ENCODE data around the gene KLK12.

Gene KLK12

DNA sequence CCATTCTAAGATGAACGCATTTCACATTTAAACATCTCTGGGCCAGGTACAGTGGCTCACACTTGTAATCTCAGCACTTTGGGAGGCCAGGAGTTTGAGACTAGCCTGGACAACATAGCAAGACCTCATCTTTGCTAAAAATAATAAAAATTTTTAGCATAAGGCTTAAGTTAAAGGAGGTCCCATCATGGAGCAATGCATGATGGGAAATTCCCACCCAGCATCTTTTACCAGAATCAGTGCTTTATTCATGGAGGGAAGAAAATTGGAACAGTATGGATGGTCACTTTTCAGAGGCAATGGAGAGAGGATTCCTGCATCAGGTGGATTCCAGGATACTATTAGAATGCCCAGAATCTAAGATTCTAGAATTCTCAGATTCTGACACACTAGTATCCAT, 29.6 kb downstream of the KLK12 start:
- WGBS, 2 experiments, result 90 to 97% methylated on average over 1 of the region's 1 CpG
- Histone ChIP-seq H3K4me3 (ENCODE audit: insufficient read depth, low read depth, low read length) (no peak overlapping the region), H3K36me3 (ENCODE audit: control insufficient read depth, insufficient read depth, low read length) (no peaks in the 10 kb centered on the region)

DNA sequence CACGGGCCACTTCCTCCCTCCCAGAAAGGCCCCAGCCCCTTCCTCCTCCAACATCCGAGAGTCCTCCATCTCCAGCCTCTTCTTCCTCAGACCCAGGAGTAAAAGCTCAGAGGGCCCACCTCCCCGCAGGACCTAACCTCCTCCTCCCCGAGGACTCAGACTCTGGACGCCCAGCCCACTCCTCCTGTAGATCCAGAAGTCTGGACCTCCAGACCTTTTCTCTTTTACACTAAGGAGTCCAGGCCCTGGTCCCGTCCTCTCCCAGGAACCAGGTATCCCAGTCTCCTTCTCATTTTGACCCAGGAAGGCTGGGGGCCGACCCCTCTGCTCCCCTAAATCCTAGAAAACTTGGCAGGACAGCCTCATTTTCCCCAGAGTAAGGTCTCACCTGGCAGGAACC, 31.5 kb downstream of the KLK12 start:
- Histone ChIP-seq H3K27ac (ENCODE audit: insufficient read depth, low read depth, low read length, poor library complexity, severe bottlenecking) (no peak overlapping the region), H3K9me3 (ENCODE audit: control insufficient read depth, low read length) (no peaks in the 10 kb centered on the region), H3K4me1 (ENCODE audit: control insufficient read depth, insufficient read depth, low read length) (peaks cover 3% of the 10 kb centered on the region), H3K36me3 (ENCODE audit: control insufficient read depth, insufficient read depth, low read length) (no peaks in the 10 kb centered on the region), H3K4me3 (ENCODE audit: insufficient read depth, low read depth, low read length) (no peak overlapping the region), H3K27me3 (ENCODE audit: control insufficient read depth, insufficient read depth, low read length, poor library complexity, severe bottlenecking) (no peaks in the 10 kb centered on the region)
- whole genome bisulfite sequencing, 2 experiments, result 90 to 92% methylated on average over 7 of the region's 7 CpGs

More for the DNA sequence above, 29.6 kb downstream of the KLK12 start:
- Histone ChIP-seq H3K9me3 (ENCODE audit: control insufficient read depth, low read length) (no peaks in the 10 kb centered on the region), H3K27ac (ENCODE audit: insufficient read depth, low read depth, low read length, poor library complexity, severe bottlenecking) (no peak overlapping the region), H3K27me3 (ENCODE audit: control insufficient read depth, insufficient read depth, low read length, poor library complexity, severe bottlenecking) (no peaks in the 10 kb centered on the region), H3K4me1 (ENCODE audit: control insufficient read depth, insufficient read depth, low read length) (peaks cover 3% of the 10 kb centered on the region)

DNA sequence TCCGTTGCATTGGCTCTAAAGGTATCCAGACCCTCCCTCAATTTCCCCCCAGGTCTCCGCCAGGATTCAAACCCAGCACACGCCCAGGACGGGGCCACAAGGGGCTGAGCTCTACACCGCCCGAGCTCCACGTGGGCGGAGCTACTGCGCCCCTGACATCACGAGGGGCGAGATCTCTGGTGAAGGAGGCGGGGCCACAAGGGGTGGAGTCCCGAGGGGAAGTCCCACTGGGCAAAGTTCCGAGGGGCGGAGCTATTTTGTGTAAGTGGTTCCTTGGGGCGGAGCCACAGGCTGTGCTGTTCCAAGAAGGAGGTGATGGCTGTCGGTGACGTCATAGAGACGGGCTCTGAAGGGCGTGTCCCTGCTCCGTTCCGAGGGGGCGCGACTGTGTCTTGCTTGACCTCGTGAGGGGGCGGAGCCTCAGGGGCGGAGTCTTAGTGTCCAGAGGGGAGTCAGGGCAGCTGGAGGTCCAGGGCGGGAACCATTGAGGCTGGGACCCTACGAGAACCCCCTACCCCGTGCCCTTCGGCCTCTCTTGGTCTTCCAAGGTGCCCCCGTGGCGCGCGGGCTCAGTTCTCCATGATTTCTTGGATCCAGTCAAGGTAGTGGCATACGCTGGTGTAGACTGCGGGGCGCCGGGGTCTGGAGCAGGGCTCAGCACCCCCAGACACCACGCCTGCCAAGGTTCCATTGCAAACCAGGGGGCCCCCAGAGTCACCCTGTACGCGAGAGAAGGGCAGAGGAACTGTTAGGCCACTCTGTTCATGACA, 32.1 kb downstream of the KLK12 start:
- H3K4me1 ChIP-seq (ENCODE audit: control insufficient read depth, insufficient read depth, low read length), result peaks cover 3% of the 10 kb centered on the region
- H3K9me3 ChIP-seq (ENCODE audit: control insufficient read depth, low read length), result no peaks in the 10 kb centered on the region
- H3K4me3 ChIP-seq (ENCODE audit: insufficient read depth, low read depth, low read length), result no peak overlapping the region
- H3K27me3 ChIP-seq (ENCODE audit: control insufficient read depth, insufficient read depth, low read length, poor library complexity, severe bottlenecking), result no peaks in the 10 kb centered on the region
- H3K27ac ChIP-seq (ENCODE audit: insufficient read depth, low read depth, low read length, poor library complexity, severe bottlenecking), result no peak overlapping the region
- WGBS, 2 experiments, result 94% methylated on average over 42 of the region's 42 CpGs
- H3K36me3 ChIP-seq (ENCODE audit: control insufficient read depth, insufficient read depth, low read length), result no peaks in the 10 kb centered on the region

GRCh38 chr19:51002089-51002532, 32.7 kb downstream of the KLK12 start:
- Histone ChIP-seq H3K9me3 (ENCODE audit: control insufficient read depth, low read length) (no peaks in the 10 kb centered on the region), H3K4me3 (ENCODE audit: insufficient read depth, low read depth, low read length) (no peak overlapping the region), H3K27ac (ENCODE audit: insufficient read depth, low read depth, low read length, poor library complexity, severe bottlenecking) (no peak overlapping the region), H3K36me3 (ENCODE audit: control insufficient read depth, insufficient read depth, low read length) (no peaks in the 10 kb centered on the region), H3K27me3 (ENCODE audit: control insufficient read depth, insufficient read depth, low read length, poor library complexity, severe bottlenecking) (no peaks in the 10 kb centered on the region), H3K4me1 (ENCODE audit: control insufficient read depth, insufficient read depth, low read length) (peaks cover 3% of the 10 kb centered on the region)
- 76 to 78% methylated on average over 12 of the region's 12 CpGs for WGBS, 2 experiments

DNA sequence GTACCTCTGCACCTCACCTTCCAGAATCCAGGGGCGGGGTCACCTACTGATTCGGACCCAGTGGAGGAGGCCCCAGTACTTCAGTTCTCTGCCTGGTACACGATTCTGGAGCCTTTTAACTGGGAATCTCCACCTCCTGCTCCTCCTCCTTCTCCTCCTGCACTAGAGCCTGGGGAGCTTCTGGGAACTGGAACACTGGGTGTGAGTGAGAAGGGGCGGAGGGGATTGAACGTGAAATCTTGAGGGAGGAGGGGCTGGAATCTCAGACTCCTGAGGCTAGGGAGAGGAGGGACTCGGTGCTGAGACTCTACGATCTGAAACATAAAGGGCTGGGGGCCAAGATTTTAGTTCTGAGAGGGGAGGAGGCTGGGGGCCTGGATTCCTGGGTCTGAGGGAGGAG, 33.3 kb downstream of the KLK12 start, which contains the start of gene KLK8:
TSS of gene KLK8 (minus strand) at position 90 of the 400 bp plus-strand sequence. CDS start 437 bp downstream, outside the sequence.
- Histone ChIP-seq H3K36me3 (ENCODE audit: control insufficient read depth, insufficient read depth, low read length) (no peaks in the 10 kb centered on the region), H3K27me3 (ENCODE audit: control insufficient read depth, insufficient read depth, low read length, poor library complexity, severe bottlenecking) (no peaks in the 10 kb centered on the region), H3K4me1 (ENCODE audit: control insufficient read depth, insufficient read depth, low read length) (peaks cover 3% of the 10 kb centered on the region), H3K9me3 (ENCODE audit: control insufficient read depth, low read length) (no peaks in the 10 kb centered on the region), H3K27ac (ENCODE audit: insufficient read depth, low read depth, low read length, poor library complexity, severe bottlenecking) (no peak within 1 kb of the TSS), H3K4me3 (ENCODE audit: insufficient read depth, low read depth, low read length) (no peak within 1 kb of the TSS)
- WGBS, 2 experiments, result 60% methylated on average over 6 of the region's 7 CpGs

GRCh38 chr19:51000981-51001380, 33.8 kb downstream of the KLK12 start:
- peaks cover 3% of the 10 kb centered on the region for H3K4me1 ChIP-seq (ENCODE audit: control insufficient read depth, insufficient read depth, low read length)
- H3K27ac ChIP-seq (ENCODE audit: insufficient read depth, low read depth, low read length, poor library complexity, severe bottlenecking), result no peak overlapping the region
- H3K9me3 ChIP-seq (ENCODE audit: control insufficient read depth, low read length), result no peaks in the 10 kb centered on the region
- WGBS, 2 experiments, result 64 to 67% methylated on average over 16 of the region's 16 CpGs
- no peak overlapping the region for H3K4me3 ChIP-seq (ENCODE audit: insufficient read depth, low read depth, low read length)
- H3K27me3 ChIP-seq (ENCODE audit: control insufficient read depth, insufficient read depth, low read length, poor library complexity, severe bottlenecking), result no peaks in the 10 kb centered on the region
- H3K36me3 ChIP-seq (ENCODE audit: control insufficient read depth, insufficient read depth, low read length), result no peaks in the 10 kb centered on the region

GRCh38 chr19:51000426-51000825, 34.4 kb downstream of the KLK12 start:
- 93 to 96% methylated on average over 10 of the region's 10 CpGs for WGBS, 2 experiments
- H3K4me1 ChIP-seq (ENCODE audit: control insufficient read depth, insufficient read depth, low read length), result peaks cover 3% of the 10 kb centered on the region
- no peak overlapping the region for H3K4me3 ChIP-seq (ENCODE audit: insufficient read depth, low read depth, low read length)
- no peak overlapping the region for H3K27ac ChIP-seq (ENCODE audit: insufficient read depth, low read depth, low read length, poor library complexity, severe bottlenecking)
- H3K36me3 ChIP-seq (ENCODE audit: control insufficient read depth, insufficient read depth, low read length), result no peaks in the 10 kb centered on the region
- no peaks in the 10 kb centered on the region for H3K9me3 ChIP-seq (ENCODE audit: control insufficient read depth, low read length)
- no peaks in the 10 kb centered on the region for H3K27me3 ChIP-seq (ENCODE audit: control insufficient read depth, insufficient read depth, low read length, poor library complexity, severe bottlenecking)

GRCh38 chr19:50998686-50999085, 36.1 kb downstream of the KLK12 start:
- Histone ChIP-seq H3K4me3 (ENCODE audit: insufficient read depth, low read depth, low read length) (no peak overlapping the region), H3K9me3 (ENCODE audit: control insufficient read depth, low read length) (no peaks in the 10 kb centered on the region)
- WGBS, 2 experiments, result 93% methylated on average over 4 of the region's 4 CpGs

GRCh38 chr19:50998061-50998460, 36.7 kb downstream of the KLK12 start:
- H3K4me1 ChIP-seq (ENCODE audit: control insufficient read depth, insufficient read depth, low read length), result peaks cover 3% of the 10 kb centered on the region
- no peaks in the 10 kb centered on the region for H3K9me3 ChIP-seq (ENCODE audit: control insufficient read depth, low read length)
- H3K36me3 ChIP-seq (ENCODE audit: control insufficient read depth, insufficient read depth, low read length), result no peaks in the 10 kb centered on the region
- no peaks in the 10 kb centered on the region for H3K27me3 ChIP-seq (ENCODE audit: control insufficient read depth, insufficient read depth, low read length, poor library complexity, severe bottlenecking)
- WGBS, 2 experiments, result 80 to 81% methylated on average over 4 to 5 of the region's 5 CpGs
- no peak overlapping the region for H3K4me3 ChIP-seq (ENCODE audit: insufficient read depth, low read depth, low read length)
- no peak overlapping the region for H3K27ac ChIP-seq (ENCODE audit: insufficient read depth, low read depth, low read length, poor library complexity, severe bottlenecking)

More at GRCh38 chr19:50998686-50999085, 36.1 kb downstream of the KLK12 start:
- H3K27me3 ChIP-seq (ENCODE audit: control insufficient read depth, insufficient read depth, low read length, poor library complexity, severe bottlenecking), result no peaks in the 10 kb centered on the region
- no peaks in the 10 kb centered on the region for H3K36me3 ChIP-seq (ENCODE audit: control insufficient read depth, insufficient read depth, low read length)
- H3K27ac ChIP-seq (ENCODE audit: insufficient read depth, low read depth, low read length, poor library complexity, severe bottlenecking), result no peak overlapping the region
- peaks cover 3% of the 10 kb centered on the region for H3K4me1 ChIP-seq (ENCODE audit: control insufficient read depth, insufficient read depth, low read length)

- H3K27ac ChIP-seq (ENCODE audit: insufficient read depth, low read depth, low read length, poor library complexity, severe bottlenecking), result no peak overlapping the region
- H3K4me1 ChIP-seq (ENCODE audit: control insufficient read depth, insufficient read depth, low read length), result no peaks in the 10 kb centered on the region
- H3K9me3 ChIP-seq (ENCODE audit: control insufficient read depth, low read length), result no peaks in the 10 kb centered on the region
- H3K27me3 ChIP-seq (ENCODE audit: control insufficient read depth, insufficient read depth, low read length, poor library complexity, severe bottlenecking), result peaks cover 4% of the 10 kb centered on the region
- no peaks in the 10 kb centered on the region for H3K36me3 ChIP-seq (ENCODE audit: control insufficient read depth, insufficient read depth, low read length)
- WGBS, 2 experiments, result 85 to 89% methylated on average over 2 of the region's 2 CpGs
- H3K4me3 ChIP-seq (ENCODE audit: insufficient read depth, low read depth, low read length), result no peak overlapping the region
Observed at GRCh38 chr19:50994129-50994528, 40.7 kb downstream of the KLK12 start.
